Measurements from ENCODE around the gene MEST. TPM values are rescaled to one million over a fixed set of nuclear protein-coding genes. Genes with fewer than 3 reads are reported as not detected.

MEST gene
- polyA plus RNA-seq, 3 donors, result 1.1 to 3.1 (median 1.8) TPM

GRCh38 chr7:130492523-130493274 is 814 bp downstream of the MEST start:
- TF ChIP-seq CTCF (IDR thresholded peaks at IDR 0.05), result no peak
- H3K27ac Mint-ChIP-seq, result no peak overlapping the region
- DNase-seq, result no peak
- H3K4me1 Mint-ChIP-seq, result peaks cover 39% of the 10 kb centered on the region
- Histone ChIP-seq H3K27ac (ENCODE audit: low read depth in 1 of 2, low read length in 2 of 2) (no peak overlapping the region), H2AFZ (ENCODE audit: insufficient read depth, low read depth, low read length, poor library complexity, severe bottlenecking) (no peak overlapping the region), H4K20me1 (ENCODE audit: insufficient read depth, low read length) (no peaks in the 10 kb centered on the region), H3K79me2 (ENCODE audit: insufficient read depth, low read length) (no peaks in the 10 kb centered on the region), H3K36me3 (replicated peaks in 1 of 2; ENCODE audit: control insufficient read depth in 1 of 2, insufficient read depth in 2 of 2, low read length in 2 of 2) (no peaks in the 10 kb centered on the region), H3K4me2 (replicated peaks; ENCODE audit: extremely low read depth, low read length, poor library complexity, severe bottlenecking) (peak overlapping the region; percentile 70), H3K27me3 (ENCODE audit: control insufficient read depth in 2 of 2, insufficient read depth in 2 of 2, low read length in 2 of 2) (peaks cover 26 to 58% of the 10 kb centered on the region in 2 donors), H3K9me3 (replicated peaks in 1 of 2; ENCODE audit: control insufficient read depth in 1 of 2, insufficient read depth in 1 of 2, low read length in 2 of 2) (peaks cover 19 to 30% of the 10 kb centered on the region in 2 donors), H3K4me1 (ENCODE audit: control insufficient read depth in 1 of 2, insufficient read depth in 2 of 2, low read length in 2 of 2) (peaks cover 33 to 37% of the 10 kb centered on the region in 2 donors), H3K4me3 (replicated peaks in 1 of 3; ENCODE audit: low read depth in 2 of 3, low read length in 3 of 3) (peak overlapping the region in 1 of 3 experiments; percentile 70), H3K9ac (ENCODE audit: insufficient read depth, low read length, poor library complexity, severe bottlenecking) (no peak overlapping the region)
- intact Hi-C loops (cut with micrococcal nuclease), result no loop called here
- peaks cover 54 to 64% (median 59%) of the 10 kb centered on the region in 3 donors for H3K27me3 Mint-ChIP-seq (ENCODE audit: low read depth in 3 of 3)
- peaks cover 14 to 28% (median 24%) of the 10 kb centered on the region in 7 donors for H3K9me3 Mint-ChIP-seq
- peaks cover 6 to 7% of the 10 kb centered on the region in 2 donors for H3K36me3 Mint-ChIP-seq
- peak overlapping the region; percentile 39 to 83 for H3K4me3 Mint-ChIP-seq
- WGBS (ENCODE audit: insufficient coverage), result 59% methylated on average over 50 of the region's 50 CpGs

GRCh38 chr7:130493275-130493873 is 1.5 kb downstream of the MEST start:
- H3K4me3 Mint-ChIP-seq, result peak overlapping the region in 1 of 2 donors; percentile 83
- no peak for TF ChIP-seq CTCF (IDR thresholded peaks at IDR 0.05)
- Histone ChIP-seq H2AFZ (ENCODE audit: insufficient read depth, low read depth, low read length, poor library complexity, severe bottlenecking) (no peak overlapping the region), H3K4me1 (ENCODE audit: control insufficient read depth in 1 of 2, insufficient read depth in 2 of 2, low read length in 2 of 2) (peaks cover 33 to 37% of the 10 kb centered on the region in 2 donors), H3K4me2 (replicated peaks; ENCODE audit: extremely low read depth, low read length, poor library complexity, severe bottlenecking) (peak overlapping the region; percentile 70), H3K9me3 (replicated peaks in 1 of 2; ENCODE audit: control insufficient read depth in 1 of 2, insufficient read depth in 1 of 2, low read length in 2 of 2) (peaks cover 19 to 30% of the 10 kb centered on the region in 2 donors), H3K27me3 (ENCODE audit: control insufficient read depth in 2 of 2, insufficient read depth in 2 of 2, low read length in 2 of 2) (peaks cover 26 to 55% of the 10 kb centered on the region in 2 donors), H3K4me3 (replicated peaks in 1 of 3; ENCODE audit: low read depth in 2 of 3, low read length in 3 of 3) (peak overlapping the region in 1 of 3 experiments; percentile 70), H4K20me1 (ENCODE audit: insufficient read depth, low read length) (no peaks in the 10 kb centered on the region), H3K36me3 (replicated peaks in 1 of 2; ENCODE audit: control insufficient read depth in 1 of 2, insufficient read depth in 2 of 2, low read length in 2 of 2) (no peaks in the 10 kb centered on the region), H3K9ac (ENCODE audit: insufficient read depth, low read length, poor library complexity, severe bottlenecking) (no peak overlapping the region), H3K27ac (ENCODE audit: low read depth in 1 of 2, low read length in 2 of 2) (no peak overlapping the region), H3K79me2 (ENCODE audit: insufficient read depth, low read length) (no peaks in the 10 kb centered on the region)
- peaks cover 9% of the 10 kb centered on the region in 2 donors for H3K36me3 Mint-ChIP-seq
- H3K27me3 Mint-ChIP-seq (ENCODE audit: low read depth in 3 of 3), result peaks cover 52 to 63% (median 57%) of the 10 kb centered on the region in 3 donors
- H3K4me1 Mint-ChIP-seq, result peaks cover 39% of the 10 kb centered on the region
- no peak overlapping the region for H3K27ac Mint-ChIP-seq
- WGBS (ENCODE audit: insufficient coverage), result 25% methylated on average over 3 of the region's 13 CpGs
- DNase-seq, result no peak
- intact Hi-C loops (cut with micrococcal nuclease), result no loop called here
- H3K9me3 Mint-ChIP-seq, result peaks cover 14 to 28% (median 24%) of the 10 kb centered on the region in 7 donors
